ENCODE data around the gene LRPAP1.
"Not testable (repeated sequence)": the region's sequence is repeated elsewhere in the genome, so short reads cannot be mapped to it uniquely, and the experiment has no call there.

LRPAP1 gene

GRCh38 chr4:3460926-3461325, 71.3 kb downstream of the LRPAP1 start:
- ChIA-PET CTCF (interaction anchor here (0.6 kb wide), 1 partner anchor 438 kb away, joined by 3 read pairs; no protein-coding TSS in a partner anchor), POLR2A (no interaction called here)
- no peaks in the 10 kb centered on the region for H3K9me3 ChIP-seq (ENCODE audit: control insufficient read depth, insufficient read depth, low read depth, low read length)
- no peaks in the 10 kb centered on the region for H3K36me3 ChIP-seq (ENCODE audit: control insufficient read depth in 2 of 2, insufficient read depth in 1 of 2, low read length in 2 of 2)
- no peaks in the 10 kb centered on the region for H3K4me1 ChIP-seq (ENCODE audit: control insufficient read depth, insufficient read depth, low read length)
- TF ChIP-seq KLF7 (tag by site-specific recombination; IDR thresholded peaks at IDR 0.05; ENCODE audit: borderline replicate concordance): no peak
- no peak for TF ChIP-seq ZNF394 (tag by site-specific recombination; IDR thresholded peaks at IDR 0.05; ENCODE audit: borderline replicate concordance)
- TF ChIP-seq ZFHX2 (tag by site-specific recombination; conservative IDR thresholded peaks at IDR 0.05): no peak
- H3K4me3 ChIP-seq (ENCODE audit: low read depth, low read length): no peak overlapping the region
- no peak overlapping the region for H3K27ac ChIP-seq (ENCODE audit: extremely low read depth, low read depth, low read length)

GRCh38 chr4:3459156-3459555, 73.1 kb downstream of the LRPAP1 start:
- H3K27ac ChIP-seq (ENCODE audit: extremely low read depth, low read depth, low read length); H3K4me1 ChIP-seq (ENCODE audit: control insufficient read depth, insufficient read depth, low read length); CTCF ChIA-PET; H3K9me3 ChIP-seq (ENCODE audit: control insufficient read depth, insufficient read depth, low read depth, low read length); POLR2A ChIA-PET; H3K36me3 ChIP-seq (ENCODE audit: control insufficient read depth in 2 of 2, insufficient read depth in 1 of 2, low read length in 2 of 2); H3K4me3 ChIP-seq (ENCODE audit: low read depth, low read length): not testable (repeated sequence)

DNA sequence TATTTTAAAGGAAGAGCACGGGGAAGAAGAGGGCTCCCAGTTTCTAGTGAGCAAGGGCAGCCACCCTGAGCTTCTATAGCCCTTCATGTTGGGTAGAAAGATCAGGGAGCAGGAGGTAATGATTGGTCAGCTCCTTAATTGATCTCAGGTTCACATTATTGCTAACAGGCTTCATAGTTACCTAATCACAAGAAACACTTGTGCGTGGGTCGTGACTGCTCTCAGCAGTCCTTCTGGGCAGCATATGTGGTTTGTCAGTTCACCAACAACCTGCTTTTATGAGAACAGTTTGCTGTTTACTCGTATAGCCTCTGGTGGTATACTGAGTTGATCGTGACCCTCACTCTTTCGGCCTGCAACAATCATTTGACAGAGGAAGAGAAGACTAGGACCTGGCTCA, 73.9 kb downstream of the LRPAP1 start:
- Histone ChIP-seq H3K9me3 (ENCODE audit: control insufficient read depth, insufficient read depth, low read depth, low read length) (no peaks in the 10 kb centered on the region), H3K4me1 (ENCODE audit: control insufficient read depth, insufficient read depth, low read length) (no peaks in the 10 kb centered on the region), H3K4me3 (ENCODE audit: low read depth, low read length) (no peak overlapping the region), H3K27ac (ENCODE audit: extremely low read depth, low read depth, low read length) (no peak overlapping the region), H3K36me3 (ENCODE audit: control insufficient read depth in 2 of 2, insufficient read depth in 1 of 2, low read length in 2 of 2) (no peaks in the 10 kb centered on the region)
- CTCF ChIA-PET: no interaction called here
- TF ChIP-seq ZNF138 (tag by site-specific recombination; IDR thresholded peaks at IDR 0.05; ENCODE audit: borderline replicate concordance) (no peak), GLIS1 (tag by site-specific recombination; IDR thresholded peaks at IDR 0.05) (no peak), ZNF776 (tag by site-specific recombination; IDR thresholded peaks at IDR 0.05; ENCODE audit: borderline replicate concordance) (no peak), REPIN1 (tag by site-specific recombination; IDR thresholded peaks at IDR 0.05; ENCODE audit: low read depth) (no peak), ZBTB8A (tag by site-specific recombination; IDR thresholded peaks at IDR 0.05) (no peak), ZNF626 (tag by site-specific recombination; IDR thresholded peaks at IDR 0.05) (no peak), ZNF792 (tag by site-specific recombination; IDR thresholded peaks at IDR 0.05) (no peak), ZNF37A (tag by site-specific recombination; IDR thresholded peaks at IDR 0.05) (no peak)
- POLR2A ChIA-PET: no interaction called here

GRCh38 chr4:3455596-3455995, 76.6 kb downstream of the LRPAP1 start:
- peak; percentile 96 for TF ChIP-seq ZNF302 (tag by site-specific recombination; IDR thresholded peaks at IDR 0.05; ENCODE audit: low read depth)
- H3K4me3 ChIP-seq (ENCODE audit: low read depth, low read length); POLR2A ChIA-PET; CTCF ChIA-PET; H3K9me3 ChIP-seq (ENCODE audit: control insufficient read depth, insufficient read depth, low read depth, low read length); H3K36me3 ChIP-seq (ENCODE audit: control insufficient read depth in 2 of 2, insufficient read depth in 1 of 2, low read length in 2 of 2); H3K27ac ChIP-seq (ENCODE audit: extremely low read depth, low read depth, low read length); H3K4me1 ChIP-seq (ENCODE audit: control insufficient read depth, insufficient read depth, low read length): not testable (repeated sequence)

Measured in HEK293 (cell line).